ENCODE measurements around the gene ANKRD34A.

ANKRD34A gene

DNA sequence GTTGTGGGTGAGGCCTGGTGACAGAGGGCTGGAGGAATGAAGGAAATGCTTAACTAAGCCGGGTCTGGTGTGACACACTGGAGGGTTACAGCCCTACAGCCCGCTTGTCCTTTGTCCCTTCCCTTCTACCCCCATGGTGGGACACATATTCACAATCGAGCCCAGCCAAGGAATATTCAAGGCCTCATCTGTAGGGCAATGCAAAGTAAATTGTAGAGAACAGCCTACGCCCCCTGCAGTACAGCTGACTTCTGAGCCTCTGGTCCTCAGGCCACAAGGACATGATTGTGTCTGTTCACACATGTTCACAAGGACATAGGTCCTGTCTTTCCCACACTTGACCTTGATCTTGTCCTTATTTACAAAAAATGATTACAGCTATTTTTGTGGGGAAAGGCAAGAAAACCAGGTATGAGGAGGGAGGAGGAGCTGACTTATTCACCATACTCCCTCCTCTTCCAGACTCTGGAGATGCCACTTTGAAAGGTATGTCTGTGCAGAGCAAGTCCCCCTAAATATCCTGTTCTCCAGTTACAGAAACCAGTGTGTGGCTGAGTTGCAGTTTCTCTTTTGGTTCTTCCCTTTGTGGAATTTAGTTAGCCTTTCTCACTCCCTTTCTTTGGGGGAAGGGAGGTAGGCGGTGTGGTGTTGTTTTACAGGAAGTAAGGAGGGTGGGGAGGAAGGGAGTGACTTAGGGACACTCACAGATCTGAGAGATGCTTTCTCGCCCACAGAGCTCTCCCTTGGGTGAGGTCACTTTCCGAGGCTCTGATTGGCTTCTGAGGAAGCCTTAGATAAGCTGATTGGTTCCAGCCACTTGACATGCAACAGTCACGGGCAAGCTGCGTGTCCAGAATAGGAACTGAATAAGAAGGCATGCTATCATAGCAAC lies 14.7 kb upstream of the ANKRD34A start (continued):
- TF ChIP-seq KLF9 (tag by site-specific recombination; IDR thresholded peaks at IDR 0.05; ENCODE audit: low read depth) = peak; percentile 58
- TF ChIP-seq, protein P1, sequence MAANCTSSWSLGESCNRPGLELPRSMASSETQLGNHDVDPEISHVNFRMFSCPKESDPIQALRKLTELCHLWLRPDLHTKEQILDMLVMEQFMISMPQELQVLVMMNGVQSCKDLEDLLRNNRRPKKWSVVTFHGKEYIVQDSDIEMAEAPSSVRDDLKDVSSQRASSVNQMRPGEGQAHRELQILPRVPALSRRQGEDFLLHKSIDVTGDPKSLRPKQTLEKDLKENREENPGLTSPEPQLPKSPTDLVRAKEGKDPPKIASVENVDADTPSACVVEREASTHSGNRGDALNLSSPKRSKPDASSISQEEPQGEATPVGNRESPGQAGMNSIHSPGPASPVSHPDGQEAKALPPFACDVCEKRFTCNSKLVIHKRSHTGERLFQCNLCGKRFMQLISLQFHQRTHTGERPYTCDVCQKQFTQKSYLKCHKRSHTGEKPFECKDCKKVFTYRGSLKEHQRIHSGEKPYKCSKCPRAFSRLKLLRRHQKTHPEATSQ (tag by site-specific recombination; IDR thresholded peaks at IDR 0.05) = no peak
- no peak for TF ChIP-seq ZNF768 (tag by site-specific recombination; IDR thresholded peaks at IDR 0.05)
- no peak for TF ChIP-seq GLI2 (tag by site-specific recombination; IDR thresholded peaks at IDR 0.05; ENCODE audit: borderline replicate concordance, low read depth)
- no peak for TF ChIP-seq ZBTB7A (tag by site-specific recombination; IDR thresholded peaks at IDR 0.05; ENCODE audit: low read depth)
- TF ChIP-seq ZNF558 (tag by site-specific recombination; IDR thresholded peaks at IDR 0.05) = no peak; the same call in 1 of the 2 replicates

- ChIA-PET POLR2A (interaction anchor here (0.6 to 3.7 kb wide), 9 partner anchors 12 to 120 kb away, joined by 3 to 30 read pairs (median 8); partner anchors contain the start of genes ANKRD34A, LIX1L, PEX11B and PIAS3), CTCF (interaction anchor here (0.6 to 6.8 kb wide), 16 partner anchors 12 to 133 kb away, joined by 3 to 227 read pairs (median 4); partner anchors contain the start of genes ANKRD34A, LIX1L, NUDT17 and POLR3GL)
- Histone ChIP-seq H3K4me1 (ENCODE audit: control insufficient read depth, insufficient read depth, low read length) (peaks cover 6% of the 10 kb centered on the region), H3K9me3 (ENCODE audit: control insufficient read depth, insufficient read depth, low read depth, low read length) (no peaks in the 10 kb centered on the region), H3K36me3 (ENCODE audit: control insufficient read depth in 2 of 2, insufficient read depth in 1 of 2, low read length in 2 of 2) (no peaks in the 10 kb centered on the region), H3K27ac (ENCODE audit: extremely low read depth, low read depth, low read length) (peak overlapping the region; percentile 60), H3K4me3 (ENCODE audit: low read depth, low read length) (no peak overlapping the region)
- TF ChIP-seq ZNF791 (tag by site-specific recombination; IDR thresholded peaks at IDR 0.05) = no peak
- no peak for TF ChIP-seq ZNF629 (tag by site-specific recombination; IDR thresholded peaks at IDR 0.05)
- TF ChIP-seq, protein P2, sequence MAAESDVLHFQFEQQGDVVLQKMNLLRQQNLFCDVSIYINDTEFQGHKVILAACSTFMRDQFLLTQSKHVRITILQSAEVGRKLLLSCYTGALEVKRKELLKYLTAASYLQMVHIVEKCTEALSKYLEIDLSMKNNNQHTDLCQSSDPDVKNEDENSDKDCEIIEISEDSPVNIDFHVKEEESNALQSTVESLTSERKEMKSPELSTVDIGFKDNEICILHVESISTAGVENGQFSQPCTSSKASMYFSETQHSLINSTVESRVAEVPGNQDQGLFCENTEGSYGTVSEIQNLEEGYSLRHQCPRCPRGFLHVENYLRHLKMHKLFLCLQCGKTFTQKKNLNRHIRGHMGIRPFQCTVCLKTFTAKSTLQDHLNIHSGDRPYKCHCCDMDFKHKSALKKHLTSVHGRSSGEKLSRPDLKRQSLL (tag by site-specific recombination; IDR thresholded peaks at IDR 0.05) = no peak
- TF ChIP-seq ZNF214 (tag by site-specific recombination; IDR thresholded peaks at IDR 0.05; ENCODE audit: borderline replicate concordance) = no peak
- TF ChIP-seq ZNF114 (tag by site-specific recombination; IDR thresholded peaks at IDR 0.05) = no peak
- TF ChIP-seq ZNF777 (tag by site-specific recombination; IDR thresholded peaks at IDR 0.05; ENCODE audit: borderline replicate concordance) = no peak
- no peak for TF ChIP-seq SETDB1 (IDR thresholded peaks at IDR 0.05; ENCODE audit: insufficient read length, low read length)
- TF ChIP-seq BCL6B (tag by site-specific recombination; IDR thresholded peaks at IDR 0.05) = no peak
- no peak for TF ChIP-seq IKZF3 (tag by site-specific recombination; IDR thresholded peaks at IDR 0.05)
- no peak for TF ChIP-seq ZNF132 (tag by site-specific recombination; IDR thresholded peaks at IDR 0.05; ENCODE audit: borderline replicate concordance)
- TF ChIP-seq HOXD13 (CRISPR knock-in tag; IDR thresholded peaks at IDR 0.05; ENCODE audit: borderline replicate concordance) = no peak
- TF ChIP-seq ZNF449 (tag by site-specific recombination; IDR thresholded peaks at IDR 0.05) = no peak
- no peak for TF ChIP-seq ZNF501 (tag by site-specific recombination; IDR thresholded peaks at IDR 0.05)
- no peak for TF ChIP-seq KLF8 (tag by site-specific recombination; IDR thresholded peaks at IDR 0.05)
- no peak for TF ChIP-seq ZNF521 (tag by site-specific recombination; IDR thresholded peaks at IDR 0.05)
- TF ChIP-seq ZBTB8A (tag by site-specific recombination; IDR thresholded peaks at IDR 0.05) = no peak
Measured at GRCh38 chr1:145978471-145978853, 14.1 kb upstream of the ANKRD34A start.
